Thyroid gland (tissue), 4 donors: ENCODE results near the gene SLC38A4. TPM values are rescaled to one million over a fixed set of nuclear protein-coding genes. Genes with fewer than 3 reads are reported as not detected.

Source experiments
- DNase-seq, 2 donors: peaks; one replicate each; pipeline ENCODE4 v3.0.0-alpha.2; 2019
- H3K27ac ChIP-seq, 3 donors: fragments of 200-600 bp; sonication (generic); 1 replicate in 2 of 3; 2 replicates in 1 of 3; pipeline ENCODE4 v1.5.1; 2016 to 2019; ENCODE audit warnings: mild to moderate bottlenecking in 1 of 3, moderate library complexity in 1 of 3
- H3K27me3 ChIP-seq: fragments of 200-600 bp; sonication (generic); one replicate; pipeline ENCODE4 v1.5.1; 2019
- H3K36me3 ChIP-seq, 2 donors: fragments of 200-600 bp; sonication (generic); one replicate each; pipeline ENCODE4 v1.5.1; 2016 to 2019
- H3K4me1 ChIP-seq, 2 donors: fragments of 200-600 bp; sonication (generic); one replicate each; pipeline ENCODE4 v1.5.1; 2017 to 2019
- H3K4me3 ChIP-seq, 3 donors: fragments of 200-600 bp; sonication (generic); replicated peaks in 1 of 3; 1 replicate in 2 of 3; 2 replicates in 1 of 3; pipeline ENCODE4 v1.5.1; 2016; ENCODE audit warnings: mild to moderate bottlenecking in 1 of 3
- H3K9me3 ChIP-seq: fragments of 200-600 bp; sonication (generic); one replicate; pipeline ENCODE4 v1.5.1; 2017
- POLR2A ChIP-seq, 2 donors: fragments of 450-650 bp; IDR thresholded peaks; one replicate each; pipeline ENCODE4 v1.6.1; 2017; ENCODE audit warnings: antibody characterized with exemption in 2 of 2, mild to moderate bottlenecking in 2 of 2, moderate library complexity in 1 of 2
- WGBS, 2 donors: methylation state at CpG; one replicate each; pipeline ENCODE4 v1.1.5; 2017; 5-methylcytosine and 5-hydroxymethylcytosine counted together
- intact Hi-C: fragments of 100-400 bp; cut with DNase I; formaldehyde crosslinking; loops from one replicate; pipeline ENCODE4 v1.15.1; 2023
- total RNA-seq, 4 donors: library from RNA; depleted of rRNA; stranded (reverse); fragments of >200 nt; gene quantifications; one replicate each; pipeline ENCODE4 v1.2.3, GENCODE V29; 2016
- TF ChIP-seq, protein P1 (sequence below), 6 experiments: fragments of 200-600 bp in 3 of 6; fragments of 450-650 bp in 3 of 6; sonication (generic) in 3 of 6; IDR thresholded peaks; one replicate each; pipeline ENCODE4 v1.5.1; 2016 to 2019; ENCODE audit warnings: antibody characterized with exemption in 6 of 6, mild to moderate bottlenecking in 2 of 6, inconsistent platforms in 1 of 6, moderate library complexity in 1 of 6

The SLC38A4 gene
- total RNA-seq, 4 donors from 2014 or later, result 0.11 to 1.8 (median 1.3) TPM

DNA sequence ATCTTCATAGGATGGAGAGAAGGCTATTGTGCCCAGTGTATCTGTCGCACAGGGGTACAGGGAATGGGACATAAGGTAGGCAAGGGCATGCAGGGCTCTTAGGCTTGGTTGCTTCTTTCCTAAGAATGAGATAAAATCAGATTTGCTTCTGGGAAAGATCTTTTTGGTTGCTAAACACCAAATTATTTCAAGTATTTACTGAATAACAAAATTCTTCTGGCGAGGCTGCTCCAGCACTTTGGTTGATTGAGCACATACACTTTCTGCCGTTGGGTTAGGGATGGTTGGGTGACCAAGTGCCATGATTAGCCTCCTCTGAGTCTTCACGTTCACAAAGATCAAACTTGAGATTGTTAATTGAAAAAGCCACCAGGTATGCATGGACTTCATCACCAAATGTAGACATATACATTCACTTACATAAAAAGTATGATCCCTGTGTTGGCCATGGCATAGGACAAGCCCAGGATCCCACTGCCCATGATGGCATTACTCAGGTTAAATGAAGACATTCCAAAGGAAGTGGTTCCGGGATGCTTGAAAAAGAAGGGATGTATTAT lies 38.2 kb downstream of the SLC38A4 start:
- WGBS, 2 donors, result 69 to 70% methylated on average over 5 of the region's 5 CpGs
- H3K4me3 ChIP-seq, result no peak overlapping the region
- no peaks in the 10 kb centered on the region for H3K9me3 ChIP-seq
- intact Hi-C loops, result no loop called here
- DNase-seq, result no peak
- no peaks in the 10 kb centered on the region for H3K36me3 ChIP-seq
- H3K27ac ChIP-seq, result no peak overlapping the region
- no peak for TF ChIP-seq POLR2A (IDR thresholded peaks at IDR 0.05)
- TF ChIP-seq, protein P1, sequence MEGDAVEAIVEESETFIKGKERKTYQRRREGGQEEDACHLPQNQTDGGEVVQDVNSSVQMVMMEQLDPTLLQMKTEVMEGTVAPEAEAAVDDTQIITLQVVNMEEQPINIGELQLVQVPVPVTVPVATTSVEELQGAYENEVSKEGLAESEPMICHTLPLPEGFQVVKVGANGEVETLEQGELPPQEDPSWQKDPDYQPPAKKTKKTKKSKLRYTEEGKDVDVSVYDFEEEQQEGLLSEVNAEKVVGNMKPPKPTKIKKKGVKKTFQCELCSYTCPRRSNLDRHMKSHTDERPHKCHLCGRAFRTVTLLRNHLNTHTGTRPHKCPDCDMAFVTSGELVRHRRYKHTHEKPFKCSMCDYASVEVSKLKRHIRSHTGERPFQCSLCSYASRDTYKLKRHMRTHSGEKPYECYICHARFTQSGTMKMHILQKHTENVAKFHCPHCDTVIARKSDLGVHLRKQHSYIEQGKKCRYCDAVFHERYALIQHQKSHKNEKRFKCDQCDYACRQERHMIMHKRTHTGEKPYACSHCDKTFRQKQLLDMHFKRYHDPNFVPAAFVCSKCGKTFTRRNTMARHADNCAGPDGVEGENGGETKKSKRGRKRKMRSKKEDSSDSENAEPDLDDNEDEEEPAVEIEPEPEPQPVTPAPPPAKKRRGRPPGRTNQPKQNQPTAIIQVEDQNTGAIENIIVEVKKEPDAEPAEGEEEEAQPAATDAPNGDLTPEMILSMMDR (IDR thresholded peaks at IDR 0.05), result no peak
- H3K4me1 ChIP-seq, result peaks cover 0 to 13% of the 10 kb centered on the region in 2 donors
- no peaks in the 10 kb centered on the region for H3K27me3 ChIP-seq

DNA sequence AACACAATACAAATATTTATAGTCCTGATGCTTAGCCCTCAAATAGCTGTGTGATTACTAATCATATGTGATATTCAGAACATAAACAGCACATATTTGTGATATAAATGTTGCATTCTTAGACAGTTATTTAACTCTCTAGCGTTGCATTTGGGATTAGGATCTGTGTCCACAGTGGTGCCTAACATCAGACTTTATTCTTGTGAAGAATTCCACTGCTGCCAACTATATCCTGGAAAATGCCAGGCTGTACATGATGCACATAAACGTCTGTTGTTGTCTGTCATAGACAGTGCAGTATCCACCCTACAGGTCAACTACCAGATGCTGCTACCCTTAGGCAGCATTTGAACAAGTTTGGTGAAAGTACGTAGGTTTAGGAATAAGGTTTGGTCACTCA lies 39.0 kb downstream of the SLC38A4 start:
- TF ChIP-seq, protein P1 (IDR thresholded peaks at IDR 0.05), result no peak
- no peak for TF ChIP-seq POLR2A (IDR thresholded peaks at IDR 0.05)
- no peaks in the 10 kb centered on the region for H3K27me3 ChIP-seq
- no peaks in the 10 kb centered on the region for H3K36me3 ChIP-seq
- intact Hi-C loops, result no loop called here
- H3K4me1 ChIP-seq, result peaks cover 0 to 13% of the 10 kb centered on the region in 2 donors
- H3K27ac ChIP-seq, result no peak overlapping the region
- 76 to 92% methylated on average over 3 of the region's 3 CpGs for WGBS, 2 donors
- DNase-seq, result no peak
- no peaks in the 10 kb centered on the region for H3K9me3 ChIP-seq
- H3K4me3 ChIP-seq, result no peak overlapping the region

DNA sequence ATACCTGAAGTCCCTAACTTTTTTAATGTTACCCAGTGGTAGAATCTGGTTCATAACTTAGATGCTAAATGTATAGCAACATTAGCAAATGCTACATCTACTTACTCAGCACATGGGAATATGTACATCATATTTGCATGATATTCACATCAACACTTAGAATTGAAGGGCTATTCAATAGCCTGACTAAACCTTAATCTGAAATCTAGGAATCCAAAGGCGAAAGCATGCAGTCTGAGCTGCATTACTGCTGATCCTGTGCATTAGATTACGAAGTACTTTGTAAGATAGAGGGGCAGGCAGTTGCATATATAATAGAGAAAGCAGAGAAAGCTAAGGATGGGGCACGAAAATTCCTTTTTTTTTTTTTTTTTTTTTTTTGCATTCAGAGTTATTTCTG lies 40.4 kb downstream of the SLC38A4 start:
- no peaks in the 10 kb centered on the region for H3K27me3 ChIP-seq
- 88 to 91% methylated on average over 3 of the region's 3 CpGs for WGBS, 2 donors
- no peaks in the 10 kb centered on the region for H3K36me3 ChIP-seq
- H3K4me1 ChIP-seq, result peaks cover 0 to 13% of the 10 kb centered on the region in 2 donors
- intact Hi-C loops, result no loop called here
- TF ChIP-seq POLR2A (IDR thresholded peaks at IDR 0.05), result no peak
- TF ChIP-seq, protein P1 (IDR thresholded peaks at IDR 0.05), result no peak
- no peak overlapping the region for H3K27ac ChIP-seq
- no peak overlapping the region for H3K4me3 ChIP-seq
- H3K9me3 ChIP-seq, result no peaks in the 10 kb centered on the region
- no peak for DNase-seq

DNA sequence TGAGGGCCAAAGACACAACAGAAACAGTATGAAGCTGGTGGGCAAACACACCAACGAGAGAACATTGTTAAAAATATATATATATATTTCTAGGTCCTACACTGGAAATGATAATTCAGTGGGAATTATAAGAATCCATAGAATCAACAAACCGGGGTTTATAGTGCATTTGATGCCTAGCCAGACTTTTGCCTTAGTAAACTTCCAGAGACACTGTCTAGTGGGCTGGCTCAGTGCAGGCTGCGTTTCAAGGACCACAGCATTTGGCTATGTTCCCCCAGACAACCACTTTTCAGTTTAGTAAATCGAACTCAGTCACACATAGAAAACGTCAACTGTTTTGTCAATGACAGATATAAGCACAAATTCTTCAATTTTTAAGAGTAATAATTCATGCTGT lies 41.9 kb downstream of the SLC38A4 start:
- WGBS, 2 donors, result 45 to 47% methylated on average over 5 of the region's 5 CpGs
- no peak overlapping the region for H3K4me3 ChIP-seq
- peaks cover 0 to 13% of the 10 kb centered on the region in 2 donors for H3K4me1 ChIP-seq
- TF ChIP-seq, protein P1 (IDR thresholded peaks at IDR 0.05), result no peak
- TF ChIP-seq POLR2A (IDR thresholded peaks at IDR 0.05), result no peak
- DNase-seq, result peak in 1 of 2 donors; percentile 3
- no peaks in the 10 kb centered on the region for H3K36me3 ChIP-seq
- intact Hi-C loops, result no loop called here
- H3K9me3 ChIP-seq, result no peaks in the 10 kb centered on the region
- no peak overlapping the region for H3K27ac ChIP-seq
- H3K27me3 ChIP-seq, result no peaks in the 10 kb centered on the region

DNA sequence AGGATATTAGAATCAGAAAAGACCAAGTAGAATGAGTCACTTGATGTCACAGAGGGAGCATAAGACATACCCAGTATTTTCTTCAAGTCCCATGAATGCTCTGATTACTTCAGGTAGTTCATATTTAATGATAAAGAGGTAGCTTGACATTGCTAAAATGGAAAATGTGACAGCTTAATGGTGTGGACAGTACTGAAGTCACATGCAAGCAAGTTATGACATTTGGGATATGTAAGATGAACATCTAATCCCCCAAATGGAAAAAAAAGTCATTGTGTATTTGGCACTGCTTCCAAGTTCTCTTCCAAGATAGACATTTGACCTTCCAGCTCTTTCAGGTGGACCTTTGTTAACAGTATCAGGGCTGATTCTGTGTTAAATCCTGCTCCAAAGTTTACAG lies 45.9 kb downstream of the SLC38A4 start:
- TF ChIP-seq POLR2A (IDR thresholded peaks at IDR 0.05), result no peak
- TF ChIP-seq, protein P1 (IDR thresholded peaks at IDR 0.05), result no peak
- H3K27me3 ChIP-seq, result no peaks in the 10 kb centered on the region
- intact Hi-C loops, result no loop called here
- DNase-seq, result no peak
- no peaks in the 10 kb centered on the region for H3K9me3 ChIP-seq
- H3K4me3 ChIP-seq, result no peak overlapping the region
- no peak overlapping the region for H3K27ac ChIP-seq
- H3K4me1 ChIP-seq, result peaks cover 0 to 12% of the 10 kb centered on the region in 2 donors
- H3K36me3 ChIP-seq, result no peaks in the 10 kb centered on the region
